ENCODE results near the gene AQP2. TPM values are rescaled to one million over a fixed set of nuclear protein-coding genes. Genes with fewer than 3 reads are reported as not detected.

The AQP2 gene
- total RNA-seq, 3 donors from 2014 or later = not detected

DNA sequence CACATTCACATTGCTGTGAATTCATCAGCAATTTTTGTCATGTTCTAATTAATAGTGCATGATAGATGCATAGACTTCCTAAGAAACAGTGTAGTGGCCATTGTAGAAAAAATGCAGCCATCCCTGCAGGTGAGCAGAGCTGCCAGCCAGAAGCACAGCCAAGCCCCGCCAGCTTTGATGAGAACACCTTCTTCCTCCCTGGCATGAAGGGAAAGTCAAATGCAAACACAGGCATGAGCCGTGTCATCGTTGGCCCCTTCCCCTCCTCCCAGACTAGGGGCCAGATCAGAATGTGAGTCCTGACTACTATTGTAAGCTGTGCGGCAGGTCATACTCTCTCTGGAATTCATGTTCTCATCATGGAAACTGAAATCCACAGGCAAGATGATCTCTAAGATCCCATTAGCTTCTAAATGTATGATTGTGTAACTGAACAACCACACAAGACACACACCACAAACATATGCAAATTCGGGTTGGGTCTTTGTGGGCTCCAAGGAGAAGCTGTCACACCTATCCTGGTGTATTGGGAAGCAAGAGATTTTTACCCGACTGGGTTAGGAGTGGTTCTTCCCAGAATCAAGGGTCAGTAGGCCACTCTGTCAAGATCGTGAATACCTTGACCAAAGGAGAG lies 2.8 kb upstream of the AQP2 start:
- H3K27me3 ChIP-seq = no peaks in the 10 kb centered on the region
- TF ChIP-seq, protein P1, sequence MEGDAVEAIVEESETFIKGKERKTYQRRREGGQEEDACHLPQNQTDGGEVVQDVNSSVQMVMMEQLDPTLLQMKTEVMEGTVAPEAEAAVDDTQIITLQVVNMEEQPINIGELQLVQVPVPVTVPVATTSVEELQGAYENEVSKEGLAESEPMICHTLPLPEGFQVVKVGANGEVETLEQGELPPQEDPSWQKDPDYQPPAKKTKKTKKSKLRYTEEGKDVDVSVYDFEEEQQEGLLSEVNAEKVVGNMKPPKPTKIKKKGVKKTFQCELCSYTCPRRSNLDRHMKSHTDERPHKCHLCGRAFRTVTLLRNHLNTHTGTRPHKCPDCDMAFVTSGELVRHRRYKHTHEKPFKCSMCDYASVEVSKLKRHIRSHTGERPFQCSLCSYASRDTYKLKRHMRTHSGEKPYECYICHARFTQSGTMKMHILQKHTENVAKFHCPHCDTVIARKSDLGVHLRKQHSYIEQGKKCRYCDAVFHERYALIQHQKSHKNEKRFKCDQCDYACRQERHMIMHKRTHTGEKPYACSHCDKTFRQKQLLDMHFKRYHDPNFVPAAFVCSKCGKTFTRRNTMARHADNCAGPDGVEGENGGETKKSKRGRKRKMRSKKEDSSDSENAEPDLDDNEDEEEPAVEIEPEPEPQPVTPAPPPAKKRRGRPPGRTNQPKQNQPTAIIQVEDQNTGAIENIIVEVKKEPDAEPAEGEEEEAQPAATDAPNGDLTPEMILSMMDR (IDR thresholded peaks at IDR 0.05) = no peak
- TF ChIP-seq POLR2AphosphoS5 (IDR thresholded peaks at IDR 0.05) = no peak
- TF ChIP-seq POLR2A (IDR thresholded peaks at IDR 0.05) = no peak
- DNase-seq (ENCODE audit: low spot score in 2 of 2) = peak in 1 of 2 donors; percentile 6

DNA sequence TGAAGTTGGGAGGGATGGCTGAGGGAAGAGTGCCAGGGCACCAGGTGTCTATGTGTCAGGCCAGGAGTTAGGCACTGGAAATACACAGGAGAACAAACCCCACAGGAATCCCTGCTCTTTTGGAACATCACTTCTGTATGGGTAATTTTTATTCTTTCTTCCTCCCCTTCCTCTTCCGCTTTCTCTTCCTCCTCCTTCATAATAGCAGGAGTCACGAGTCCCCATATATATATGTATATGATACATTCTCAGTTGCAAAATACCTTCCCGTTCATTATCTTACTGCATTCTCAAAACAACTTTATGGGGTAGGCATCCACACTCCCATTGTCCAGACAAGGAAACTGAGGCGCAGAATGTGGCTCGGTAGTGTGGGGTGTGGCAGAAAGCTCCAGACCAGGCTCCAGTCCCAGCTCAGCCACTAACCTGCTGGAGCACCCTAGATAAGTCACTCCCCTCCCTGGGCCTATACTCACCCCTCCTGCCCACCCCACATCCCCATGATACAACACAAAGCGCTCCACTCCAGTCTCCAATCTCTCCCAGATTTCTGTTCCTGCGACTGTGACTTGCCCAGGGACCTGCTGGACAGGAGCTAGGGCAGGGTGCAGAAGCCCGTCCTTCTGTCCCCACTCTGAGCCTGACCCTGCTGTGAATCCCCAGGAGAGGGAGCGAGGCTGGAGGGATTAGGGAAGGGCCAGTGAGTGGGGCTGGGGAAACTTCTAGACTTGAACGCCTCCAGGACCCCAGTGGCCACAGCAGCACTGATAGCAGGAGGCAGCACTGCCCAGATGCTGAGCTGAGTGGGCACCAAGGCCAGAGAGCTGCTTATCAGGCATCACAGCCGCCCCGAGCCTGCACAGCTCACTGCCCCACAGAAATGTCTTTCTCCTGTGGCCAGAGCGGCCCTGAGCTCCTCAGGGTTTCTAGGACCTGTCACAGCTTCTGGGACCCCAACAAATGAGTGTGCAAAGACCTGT lies 1.4 kb upstream of the AQP2 start:
- peak in 1 of 2 donors; percentile 9 for DNase-seq (ENCODE audit: low spot score in 2 of 2)
- TF ChIP-seq POLR2AphosphoS5 (IDR thresholded peaks at IDR 0.05) = no peak
- TF ChIP-seq POLR2A (IDR thresholded peaks at IDR 0.05) = no peak
- TF ChIP-seq, protein P1 (IDR thresholded peaks at IDR 0.05) = no peak
- Histone ChIP-seq H3K36me3 (no peaks in the 10 kb centered on the region), H3K9me3 (no peaks in the 10 kb centered on the region), H3K27me3 (peaks cover 0 to 3% of the 10 kb centered on the region in 2 donors), H3K4me1 (no peaks in the 10 kb centered on the region), H3K4me3 (no peak overlapping the region), H3K27ac (no peak overlapping the region)
- intact Hi-C loops (cut with DNase I; ENCODE audit: low total_unique reads) = no loop called here

More for the DNA sequence above, 2.8 kb upstream of the AQP2 start:
- H3K36me3 ChIP-seq = no peaks in the 10 kb centered on the region
- no peaks in the 10 kb centered on the region for H3K9me3 ChIP-seq
- no peak overlapping the region for H3K27ac ChIP-seq
- no peak overlapping the region for H3K4me3 ChIP-seq
- no peaks in the 10 kb centered on the region for H3K4me1 ChIP-seq
- intact Hi-C loops (cut with DNase I; ENCODE audit: low total_unique reads) = no loop called here

DNA sequence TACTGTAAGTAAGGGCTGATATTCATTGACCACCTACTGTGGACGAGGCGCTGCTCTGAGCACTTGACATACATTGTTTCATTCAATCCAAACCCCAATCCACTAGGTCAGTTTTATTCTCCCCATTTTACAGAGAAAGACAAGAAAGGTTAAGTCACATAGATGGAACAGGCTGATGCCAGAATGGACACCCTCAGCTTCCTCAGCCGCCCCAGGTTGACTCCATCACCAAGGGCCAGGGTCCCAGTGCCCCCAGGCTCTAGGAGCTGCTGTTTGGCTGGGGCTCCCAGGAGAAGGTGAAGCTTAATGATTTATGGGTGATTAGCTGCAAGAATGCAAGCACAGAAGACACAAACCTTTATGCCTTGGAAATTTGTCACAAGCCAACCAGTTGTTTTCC lies 671 bp upstream of the AQP2 start:
- H3K27ac ChIP-seq = no peak overlapping the region
- no peaks in the 10 kb centered on the region for H3K36me3 ChIP-seq
- H3K27me3 ChIP-seq = peaks cover 0 to 10% of the 10 kb centered on the region in 2 donors
- no peak overlapping the region for H3K4me3 ChIP-seq
- TF ChIP-seq POLR2A (IDR thresholded peaks at IDR 0.05) (no peak), POLR2AphosphoS5 (IDR thresholded peaks at IDR 0.05) (no peak)
- TF ChIP-seq, protein P1 (IDR thresholded peaks at IDR 0.05) = no peak
- DNase-seq (ENCODE audit: low spot score in 2 of 2) = peak in 1 of 2 donors; percentile 5
- intact Hi-C loops (cut with DNase I; ENCODE audit: low total_unique reads) = no loop called here
- H3K4me1 ChIP-seq = no peaks in the 10 kb centered on the region
- no peaks in the 10 kb centered on the region for H3K9me3 ChIP-seq

DNA sequence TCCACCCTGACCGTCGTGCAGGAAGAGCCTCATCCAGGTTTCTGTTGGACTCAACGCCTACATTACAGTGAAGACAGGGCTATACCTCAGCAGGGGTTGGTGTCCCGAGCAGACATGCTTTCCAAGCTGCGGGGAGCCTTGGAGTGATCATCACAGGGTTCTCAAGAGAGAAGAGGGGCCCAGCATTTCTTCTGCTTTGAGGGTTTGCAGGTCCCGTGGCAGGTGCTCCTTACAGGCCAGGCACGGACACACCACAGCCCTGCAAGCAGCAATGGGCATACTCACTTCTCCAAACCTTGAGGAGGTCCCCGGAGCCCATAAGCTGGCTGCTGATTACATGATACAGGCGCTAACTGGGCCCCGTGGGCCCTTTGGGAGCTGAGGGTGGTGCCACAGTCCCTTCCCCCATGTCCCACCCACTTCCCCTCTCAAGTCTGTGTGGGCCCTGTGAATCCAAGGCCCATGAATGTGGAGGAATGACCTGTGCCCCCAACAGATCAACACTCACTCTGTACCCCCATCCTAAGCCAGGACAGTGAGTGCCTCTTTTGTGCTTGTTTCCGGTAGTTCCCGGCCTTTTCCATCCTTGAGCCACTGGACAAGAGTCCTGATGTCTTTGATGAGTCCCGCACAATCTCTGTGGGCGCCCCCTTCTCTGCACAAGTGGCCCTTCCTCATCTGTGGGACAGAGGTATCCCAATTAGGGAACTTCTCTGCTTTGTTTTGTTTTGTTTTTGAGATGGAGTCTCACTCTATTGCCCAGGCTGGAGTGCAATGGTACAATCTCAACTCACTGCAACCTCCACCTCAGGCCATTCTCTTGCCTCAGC lies 1.1 kb downstream of the AQP2 start:
- no peak overlapping the region for H3K4me3 ChIP-seq
- intact Hi-C loops (cut with DNase I; ENCODE audit: low total_unique reads) = no loop called here
- H3K9me3 ChIP-seq = no peaks in the 10 kb centered on the region
- DNase-seq (ENCODE audit: low spot score in 2 of 2) = peak in 1 of 2 donors; percentile 45
- peaks cover 4 to 20% of the 10 kb centered on the region in 2 donors for H3K27me3 ChIP-seq
- H3K27ac ChIP-seq = no peak overlapping the region
- no peaks in the 10 kb centered on the region for H3K36me3 ChIP-seq
- peaks cover 0 to 4% of the 10 kb centered on the region in 2 donors for H3K4me1 ChIP-seq
- no peak for TF ChIP-seq POLR2A (IDR thresholded peaks at IDR 0.05)
- TF ChIP-seq, protein P1 (IDR thresholded peaks at IDR 0.05) = no peak
- TF ChIP-seq POLR2AphosphoS5 (IDR thresholded peaks at IDR 0.05) = no peak

All from breast epithelium (tissue), 4 donors.